GM23248 (cell line): ENCODE results near the gene PSMG3.

Experiments used
- EZH2 ChIP-seq: fragments of 200-600 bp; sonication (generic); IDR thresholded peaks from 2 replicates; pipeline ENCODE4 v1.6.1; 2018; ENCODE audit warnings: antibody characterized with exemption, mild to moderate bottlenecking; ENCODE audit not compliant: insufficient read depth, poor library complexity, severe bottlenecking
- EZH2phosphoT487 ChIP-seq: fragments of 200-600 bp; sonication (generic); IDR thresholded peaks from 2 replicates; pipeline ENCODE4 v1.6.1; 2018; ENCODE audit warnings: antibody characterized with exemption, moderate library complexity, mild to moderate bottlenecking, low read depth; ENCODE audit not compliant: insufficient read depth

GRCh38 chr7:1607001-1607400, 37.2 kb upstream of the PSMG3 start:
- TF ChIP-seq EZH2phosphoT487 (no peak), EZH2 (no peak)
